Measurements from ENCODE around the gene PRRT4. TPM values are rescaled to one million over a fixed set of nuclear protein-coding genes. Genes with fewer than 3 reads are reported as not detected.

Gene PRRT4
- polyA plus RNA-seq, 1 donor: 32.9 TPM

DNA sequence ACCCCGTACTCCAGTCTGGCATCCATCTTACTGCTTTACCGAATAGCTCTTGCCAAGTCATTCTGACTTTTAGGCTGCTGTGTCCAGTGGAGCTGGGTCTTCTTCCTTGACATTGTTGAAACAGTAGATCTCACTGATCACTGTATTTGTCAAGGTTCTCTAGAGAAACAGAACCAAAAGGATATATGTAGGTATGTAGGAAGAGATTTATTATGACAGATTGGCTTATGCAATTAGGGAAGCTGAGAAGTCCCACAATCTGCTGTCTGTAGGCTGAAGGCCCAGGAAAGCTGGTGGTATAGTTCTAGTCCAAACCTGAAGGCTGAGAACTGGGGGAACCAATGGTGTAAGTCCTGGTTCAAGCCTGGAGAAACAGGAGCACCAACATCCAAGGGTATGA, 12.1 kb upstream of the PRRT4 start:
- no peak for DNase-seq

GRCh38 chr7:128370491-128370890, 9.0 kb upstream of the PRRT4 start:
- DNase-seq: no peak

GRCh38 chr7:128366986-128367385, 5.5 kb upstream of the PRRT4 start:
- no peak for DNase-seq

DNA sequence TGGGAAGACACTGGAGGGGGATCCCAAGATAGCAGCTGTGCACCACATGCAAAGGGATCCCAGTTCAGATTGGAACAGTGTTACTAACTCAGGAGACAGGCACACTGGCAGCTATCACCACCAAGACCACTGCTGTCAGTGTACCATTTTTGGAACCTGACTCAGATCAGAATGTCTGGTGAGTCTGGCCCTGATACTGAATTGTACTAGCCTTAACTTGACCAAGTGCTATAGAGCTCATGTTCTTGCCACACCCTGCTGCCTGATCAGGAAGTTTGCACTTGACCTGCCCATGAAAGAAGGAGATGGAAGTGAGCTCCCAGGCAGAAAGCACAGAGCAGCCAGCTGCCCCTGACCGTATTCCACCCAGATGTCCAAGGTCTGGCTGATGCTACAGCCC, 4.8 kb upstream of the PRRT4 start:
- DNase-seq: no peak

- DNase-seq: no peak
These were observed 3.9 kb upstream of the PRRT4 start for GRCh38 chr7:128365432-128365831.

DNA sequence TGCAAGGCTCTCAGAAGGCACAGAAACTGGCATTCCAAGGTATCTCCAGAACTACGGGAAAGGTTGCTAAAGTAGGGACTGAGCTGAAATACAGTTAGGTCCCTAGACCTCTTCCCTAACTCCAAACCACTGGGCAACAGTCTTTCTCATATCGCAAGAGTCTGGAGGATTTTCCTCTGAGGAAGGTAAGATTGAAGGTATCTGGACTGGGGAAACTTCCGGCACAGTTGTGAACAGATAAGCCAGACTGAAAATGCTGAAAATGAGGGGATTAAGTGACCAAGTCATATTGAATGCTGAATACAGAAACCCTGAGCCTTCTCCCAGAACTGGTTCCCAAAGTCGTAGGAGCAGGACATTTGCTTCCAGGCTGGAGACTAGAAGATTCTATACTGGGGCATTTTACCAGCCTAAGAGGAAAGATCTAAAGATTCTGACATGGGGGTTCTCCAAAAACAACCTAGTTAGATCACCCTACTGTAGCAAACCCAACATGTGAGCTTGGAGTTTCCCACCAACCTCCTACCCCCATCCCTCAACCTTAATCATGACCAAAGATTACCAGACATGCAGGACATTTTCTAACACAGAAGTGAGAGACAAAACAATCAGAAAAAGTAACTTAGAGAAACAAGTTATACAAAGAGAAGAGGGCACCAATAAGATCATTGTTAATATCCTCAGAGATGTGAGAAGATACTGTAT, 2.8 kb upstream of the PRRT4 start:
- DNase-seq: no peak

DNA sequence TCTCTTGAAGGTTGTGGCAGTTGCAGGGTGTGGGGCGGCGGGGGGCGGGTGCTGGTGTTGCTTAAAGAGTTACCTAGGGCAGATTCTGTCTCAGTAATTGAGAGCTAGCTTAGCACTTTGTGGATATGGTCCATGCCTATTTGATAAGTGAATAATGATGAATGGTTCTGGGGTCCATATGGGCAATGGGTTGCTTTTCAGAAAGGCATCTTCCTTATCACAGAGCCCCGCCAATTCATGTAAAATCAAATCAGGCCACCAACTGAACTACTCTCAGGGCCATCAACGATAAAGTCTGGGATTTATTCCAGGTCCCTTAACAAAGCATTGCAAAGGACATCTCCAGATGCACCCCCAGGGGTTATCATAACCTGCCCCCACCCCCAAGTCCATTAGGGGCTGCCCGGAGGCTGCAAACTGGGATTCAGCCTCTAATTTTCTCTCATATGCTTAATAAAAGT, 1.8 kb upstream of the PRRT4 start:
- no peak for DNase-seq

GRCh38 chr7:128362670-128363069, 1.2 kb upstream of the PRRT4 start:
- DNase-seq: no peak

DNA sequence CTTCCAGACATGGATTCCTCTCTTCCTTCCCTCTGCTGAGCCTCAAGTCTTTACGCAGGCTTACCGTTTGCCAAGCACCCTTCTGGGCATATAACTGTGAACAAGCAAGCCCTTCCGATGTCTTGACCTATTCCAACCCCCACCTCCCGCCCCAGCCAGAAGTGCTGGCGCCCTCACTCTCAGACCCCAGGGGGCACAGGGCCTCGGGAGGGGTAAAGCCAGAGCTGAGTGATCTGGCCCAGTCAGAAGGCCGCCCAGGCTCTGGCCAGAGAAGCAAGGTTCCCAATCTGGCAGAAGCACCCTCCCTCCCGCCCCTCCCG, 1.2 kb downstream of the PRRT4 start:
- DNase-seq: no peak

DNA sequence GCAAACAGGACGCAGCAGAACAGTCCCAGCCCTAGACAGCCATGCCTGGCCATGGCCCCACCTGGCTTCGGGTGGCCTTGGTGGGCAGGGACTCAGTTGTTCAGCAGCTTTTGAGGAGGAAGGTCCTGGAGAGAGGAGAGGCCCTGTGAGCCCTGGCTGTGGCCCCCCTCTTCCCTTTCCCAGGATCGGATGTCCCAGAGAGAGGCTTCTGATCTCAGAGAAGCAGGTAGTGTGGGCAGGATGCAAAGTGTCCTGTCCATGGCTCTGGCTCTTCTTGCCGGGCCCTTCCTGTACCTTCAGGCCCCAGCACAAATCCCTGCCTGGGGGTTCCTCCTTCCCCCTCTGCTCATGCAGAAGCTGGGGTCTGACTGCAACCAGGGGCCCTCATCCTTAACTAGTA, 1.6 kb downstream of the PRRT4 start:
- no peak for DNase-seq

GRCh38 chr7:128359336-128359735, 2.2 kb downstream of the PRRT4 start:
- DNase-seq: no peak

DNA sequence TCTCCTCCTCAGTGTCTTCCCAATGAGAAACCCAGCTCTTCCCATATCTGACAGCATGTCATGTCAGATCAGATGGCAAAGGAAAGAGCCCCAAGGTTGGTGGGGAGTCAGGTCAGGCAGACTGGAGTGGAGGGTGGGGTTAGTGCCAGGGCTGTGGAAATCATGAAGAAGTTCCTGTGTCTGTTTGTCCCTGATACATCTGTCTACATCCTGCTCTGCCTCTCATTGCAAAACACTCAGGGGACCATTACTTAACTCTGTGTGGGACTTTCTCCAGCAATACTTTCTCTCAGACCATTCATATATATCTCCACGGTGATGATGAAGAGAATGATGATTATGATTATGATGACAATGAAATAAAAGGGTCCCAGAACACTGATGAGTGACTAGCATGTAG, 3.3 kb downstream of the PRRT4 start:
- no peak for DNase-seq

- DNase-seq: no peak
These were observed 4.3 kb downstream of the PRRT4 start for GRCh38 chr7:128357217-128357613.

- no peak for DNase-seq
These were observed 4.8 kb downstream of the PRRT4 start for GRCh38 chr7:128356546-128357216.

- DNase-seq: no peak
These were observed 7.9 kb downstream of the PRRT4 start for GRCh38 chr7:128353610-128354009.

GRCh38 chr7:128353189-128353588, 8.3 kb downstream of the PRRT4 start:
- DNase-seq: no peak

GRCh38 chr7:128352636-128353035, 8.9 kb downstream of the PRRT4 start:
- DNase-seq: no peak

DNA sequence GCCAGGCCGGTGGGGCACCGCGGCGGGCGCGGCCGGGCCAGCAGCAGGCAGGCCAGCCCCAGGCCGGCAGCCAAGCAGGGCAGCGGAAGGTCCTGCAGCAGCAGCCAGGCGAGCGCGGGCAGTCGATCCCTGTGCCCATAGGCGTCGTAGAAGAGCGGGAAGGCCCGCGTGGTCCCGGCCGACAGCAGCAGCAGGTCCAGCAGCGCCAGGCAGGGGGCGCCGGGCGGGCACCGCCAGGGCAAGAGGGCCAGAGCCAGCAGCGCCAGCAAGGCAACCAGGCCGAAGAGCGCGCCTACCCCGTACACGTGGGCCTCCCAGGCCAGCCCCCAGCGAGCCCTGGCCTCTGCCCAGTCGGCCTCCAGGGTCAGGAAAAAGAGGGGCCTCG, 9.3 kb downstream of the PRRT4 start:
- DNase-seq: no peak

GRCh38 chr7:128351296-128352152, 10.0 kb downstream of the PRRT4 start:
- no peak for DNase-seq

DNA sequence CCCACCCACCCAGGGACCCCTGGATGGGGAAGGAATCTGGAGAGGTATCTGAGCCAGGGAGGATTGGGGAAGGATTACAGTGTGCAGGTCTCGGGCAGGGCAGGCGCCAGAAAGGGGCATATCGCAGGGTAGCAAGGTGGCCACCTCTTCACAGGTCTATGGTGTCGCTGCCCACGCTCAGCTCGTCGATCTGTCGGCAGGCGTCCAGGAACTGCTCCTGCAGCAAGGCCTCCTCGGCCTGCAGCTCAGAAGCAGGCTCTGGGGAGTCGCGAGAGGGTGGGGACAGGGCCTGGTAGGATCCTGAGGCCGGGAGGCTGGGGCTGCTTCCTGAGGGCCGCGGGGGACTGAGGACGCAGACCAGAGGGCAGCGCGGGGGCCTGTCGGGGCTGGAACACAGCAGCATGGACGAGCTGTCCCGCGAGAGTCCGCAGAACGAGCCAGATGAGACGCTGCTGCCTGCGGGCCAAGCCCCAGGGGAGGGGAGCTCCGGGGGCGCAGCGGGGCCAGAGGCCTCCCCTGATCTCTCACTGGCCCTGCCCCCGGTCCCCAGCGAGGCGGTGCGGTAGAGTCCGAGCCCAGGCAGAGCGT, 10.7 kb downstream of the PRRT4 start:
- no peak for DNase-seq

- no peak for DNase-seq
These were observed 12.0 kb downstream of the PRRT4 start for GRCh38 chr7:128349466-128349825.

GRCh38 chr7:128347647-128348097, 13.8 kb downstream of the PRRT4 start:
- no peak for DNase-seq

- DNase-seq: no peak
These were observed 17.1 kb downstream of the PRRT4 start for GRCh38 chr7:128344431-128344774.
